ENCODE data around the gene STMN1. TPM values are rescaled to one million over a fixed set of nuclear protein-coding genes. Genes with fewer than 3 reads are reported as not detected.

STMN1 gene
- total and polyA plus RNA-seq, 9 of the 15 experiments (the other 6 are each of a cell fraction or from before 2014, with no cell fraction given) = 269 to 2,153 (median 595) TPM

DNA sequence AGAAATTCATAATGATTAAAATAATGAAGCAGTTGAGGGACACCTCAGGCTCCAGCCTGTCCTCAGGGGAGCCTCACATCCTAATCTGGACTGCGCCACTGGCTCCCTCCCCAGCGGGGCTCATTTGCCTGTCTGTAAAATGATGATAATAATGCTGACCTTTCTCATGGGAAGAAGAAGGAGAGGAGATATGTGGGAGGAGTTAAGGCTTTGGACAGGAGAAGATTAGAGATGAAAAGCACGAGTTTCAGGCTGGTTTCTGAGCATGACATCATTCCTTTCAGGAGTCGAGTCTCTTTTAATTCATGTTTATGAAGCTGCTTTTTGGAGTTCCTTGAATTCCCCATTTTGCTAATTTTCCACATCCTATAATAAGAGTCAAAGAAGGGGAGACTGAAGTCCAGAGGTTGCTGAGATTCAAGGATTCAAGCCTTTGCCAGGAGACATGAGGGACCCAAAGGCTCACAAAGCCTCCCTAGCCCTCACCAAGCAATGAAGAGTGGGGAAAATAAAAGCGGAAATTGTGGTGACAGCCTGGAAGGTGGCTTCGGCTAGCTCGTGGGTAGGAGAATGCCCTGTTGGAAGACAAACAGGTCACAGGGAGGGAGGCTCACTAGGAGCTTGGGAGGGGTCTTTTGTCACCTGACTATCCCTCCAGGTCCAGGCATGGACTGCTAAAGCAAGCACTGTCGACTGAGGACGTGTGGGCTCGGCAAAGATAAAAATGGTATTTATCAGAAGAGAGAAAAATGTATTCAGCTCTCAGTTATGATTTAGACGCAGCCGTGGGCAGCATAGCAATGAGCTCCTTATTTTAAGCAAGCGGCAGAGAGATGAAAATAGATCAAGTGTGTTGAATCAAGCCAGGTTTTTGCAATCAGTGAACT, 27.5 kb upstream of the STMN1 start (continued):
- TF ChIP-seq, protein P1, sequence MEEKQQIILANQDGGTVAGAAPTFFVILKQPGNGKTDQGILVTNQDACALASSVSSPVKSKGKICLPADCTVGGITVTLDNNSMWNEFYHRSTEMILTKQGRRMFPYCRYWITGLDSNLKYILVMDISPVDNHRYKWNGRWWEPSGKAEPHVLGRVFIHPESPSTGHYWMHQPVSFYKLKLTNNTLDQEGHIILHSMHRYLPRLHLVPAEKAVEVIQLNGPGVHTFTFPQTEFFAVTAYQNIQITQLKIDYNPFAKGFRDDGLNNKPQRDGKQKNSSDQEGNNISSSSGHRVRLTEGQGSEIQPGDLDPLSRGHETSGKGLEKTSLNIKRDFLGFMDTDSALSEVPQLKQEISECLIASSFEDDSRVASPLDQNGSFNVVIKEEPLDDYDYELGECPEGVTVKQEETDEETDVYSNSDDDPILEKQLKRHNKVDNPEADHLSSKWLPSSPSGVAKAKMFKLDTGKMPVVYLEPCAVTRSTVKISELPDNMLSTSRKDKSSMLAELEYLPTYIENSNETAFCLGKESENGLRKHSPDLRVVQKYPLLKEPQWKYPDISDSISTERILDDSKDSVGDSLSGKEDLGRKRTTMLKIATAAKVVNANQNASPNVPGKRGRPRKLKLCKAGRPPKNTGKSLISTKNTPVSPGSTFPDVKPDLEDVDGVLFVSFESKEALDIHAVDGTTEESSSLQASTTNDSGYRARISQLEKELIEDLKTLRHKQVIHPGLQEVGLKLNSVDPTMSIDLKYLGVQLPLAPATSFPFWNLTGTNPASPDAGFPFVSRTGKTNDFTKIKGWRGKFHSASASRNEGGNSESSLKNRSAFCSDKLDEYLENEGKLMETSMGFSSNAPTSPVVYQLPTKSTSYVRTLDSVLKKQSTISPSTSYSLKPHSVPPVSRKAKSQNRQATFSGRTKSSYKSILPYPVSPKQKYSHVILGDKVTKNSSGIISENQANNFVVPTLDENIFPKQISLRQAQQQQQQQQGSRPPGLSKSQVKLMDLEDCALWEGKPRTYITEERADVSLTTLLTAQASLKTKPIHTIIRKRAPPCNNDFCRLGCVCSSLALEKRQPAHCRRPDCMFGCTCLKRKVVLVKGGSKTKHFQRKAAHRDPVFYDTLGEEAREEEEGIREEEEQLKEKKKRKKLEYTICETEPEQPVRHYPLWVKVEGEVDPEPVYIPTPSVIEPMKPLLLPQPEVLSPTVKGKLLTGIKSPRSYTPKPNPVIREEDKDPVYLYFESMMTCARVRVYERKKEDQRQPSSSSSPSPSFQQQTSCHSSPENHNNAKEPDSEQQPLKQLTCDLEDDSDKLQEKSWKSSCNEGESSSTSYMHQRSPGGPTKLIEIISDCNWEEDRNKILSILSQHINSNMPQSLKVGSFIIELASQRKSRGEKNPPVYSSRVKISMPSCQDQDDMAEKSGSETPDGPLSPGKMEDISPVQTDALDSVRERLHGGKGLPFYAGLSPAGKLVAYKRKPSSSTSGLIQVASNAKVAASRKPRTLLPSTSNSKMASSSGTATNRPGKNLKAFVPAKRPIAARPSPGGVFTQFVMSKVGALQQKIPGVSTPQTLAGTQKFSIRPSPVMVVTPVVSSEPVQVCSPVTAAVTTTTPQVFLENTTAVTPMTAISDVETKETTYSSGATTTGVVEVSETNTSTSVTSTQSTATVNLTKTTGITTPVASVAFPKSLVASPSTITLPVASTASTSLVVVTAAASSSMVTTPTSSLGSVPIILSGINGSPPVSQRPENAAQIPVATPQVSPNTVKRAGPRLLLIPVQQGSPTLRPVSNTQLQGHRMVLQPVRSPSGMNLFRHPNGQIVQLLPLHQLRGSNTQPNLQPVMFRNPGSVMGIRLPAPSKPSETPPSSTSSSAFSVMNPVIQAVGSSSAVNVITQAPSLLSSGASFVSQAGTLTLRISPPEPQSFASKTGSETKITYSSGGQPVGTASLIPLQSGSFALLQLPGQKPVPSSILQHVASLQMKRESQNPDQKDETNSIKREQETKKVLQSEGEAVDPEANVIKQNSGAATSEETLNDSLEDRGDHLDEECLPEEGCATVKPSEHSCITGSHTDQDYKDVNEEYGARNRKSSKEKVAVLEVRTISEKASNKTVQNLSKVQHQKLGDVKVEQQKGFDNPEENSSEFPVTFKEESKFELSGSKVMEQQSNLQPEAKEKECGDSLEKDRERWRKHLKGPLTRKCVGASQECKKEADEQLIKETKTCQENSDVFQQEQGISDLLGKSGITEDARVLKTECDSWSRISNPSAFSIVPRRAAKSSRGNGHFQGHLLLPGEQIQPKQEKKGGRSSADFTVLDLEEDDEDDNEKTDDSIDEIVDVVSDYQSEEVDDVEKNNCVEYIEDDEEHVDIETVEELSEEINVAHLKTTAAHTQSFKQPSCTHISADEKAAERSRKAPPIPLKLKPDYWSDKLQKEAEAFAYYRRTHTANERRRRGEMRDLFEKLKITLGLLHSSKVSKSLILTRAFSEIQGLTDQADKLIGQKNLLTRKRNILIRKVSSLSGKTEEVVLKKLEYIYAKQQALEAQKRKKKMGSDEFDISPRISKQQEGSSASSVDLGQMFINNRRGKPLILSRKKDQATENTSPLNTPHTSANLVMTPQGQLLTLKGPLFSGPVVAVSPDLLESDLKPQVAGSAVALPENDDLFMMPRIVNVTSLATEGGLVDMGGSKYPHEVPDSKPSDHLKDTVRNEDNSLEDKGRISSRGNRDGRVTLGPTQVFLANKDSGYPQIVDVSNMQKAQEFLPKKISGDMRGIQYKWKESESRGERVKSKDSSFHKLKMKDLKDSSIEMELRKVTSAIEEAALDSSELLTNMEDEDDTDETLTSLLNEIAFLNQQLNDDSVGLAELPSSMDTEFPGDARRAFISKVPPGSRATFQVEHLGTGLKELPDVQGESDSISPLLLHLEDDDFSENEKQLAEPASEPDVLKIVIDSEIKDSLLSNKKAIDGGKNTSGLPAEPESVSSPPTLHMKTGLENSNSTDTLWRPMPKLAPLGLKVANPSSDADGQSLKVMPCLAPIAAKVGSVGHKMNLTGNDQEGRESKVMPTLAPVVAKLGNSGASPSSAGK (IDR thresholded peaks at IDR 0.05) = peak; percentile 64; the same call in 1 of the 2 replicates
- TF ChIP-seq MAX (CRISPR knock-in tag; IDR thresholded peaks at IDR 0.05) (peak; percentile 49; the same call in 1 of the 2 replicates), ETV5 (CRISPR knock-in tag; IDR thresholded peaks at IDR 0.05; ENCODE audit: low read depth) (peak; percentile 32; the same call in 1 of the 2 replicates), MAFK (IDR thresholded peaks at IDR 0.05; ENCODE audit: low read length) (peak; percentile 71), RBBP5 (IDR thresholded peaks at IDR 0.05; ENCODE audit: borderline replicate concordance, insufficient read depth, low read length, poor library complexity, severe bottlenecking) (peak; percentile 13), MED1 (CRISPR knock-in tag; IDR thresholded peaks at IDR 0.05; ENCODE audit: borderline replicate concordance) (no peak)
- TF ChIP-seq, protein P2, sequence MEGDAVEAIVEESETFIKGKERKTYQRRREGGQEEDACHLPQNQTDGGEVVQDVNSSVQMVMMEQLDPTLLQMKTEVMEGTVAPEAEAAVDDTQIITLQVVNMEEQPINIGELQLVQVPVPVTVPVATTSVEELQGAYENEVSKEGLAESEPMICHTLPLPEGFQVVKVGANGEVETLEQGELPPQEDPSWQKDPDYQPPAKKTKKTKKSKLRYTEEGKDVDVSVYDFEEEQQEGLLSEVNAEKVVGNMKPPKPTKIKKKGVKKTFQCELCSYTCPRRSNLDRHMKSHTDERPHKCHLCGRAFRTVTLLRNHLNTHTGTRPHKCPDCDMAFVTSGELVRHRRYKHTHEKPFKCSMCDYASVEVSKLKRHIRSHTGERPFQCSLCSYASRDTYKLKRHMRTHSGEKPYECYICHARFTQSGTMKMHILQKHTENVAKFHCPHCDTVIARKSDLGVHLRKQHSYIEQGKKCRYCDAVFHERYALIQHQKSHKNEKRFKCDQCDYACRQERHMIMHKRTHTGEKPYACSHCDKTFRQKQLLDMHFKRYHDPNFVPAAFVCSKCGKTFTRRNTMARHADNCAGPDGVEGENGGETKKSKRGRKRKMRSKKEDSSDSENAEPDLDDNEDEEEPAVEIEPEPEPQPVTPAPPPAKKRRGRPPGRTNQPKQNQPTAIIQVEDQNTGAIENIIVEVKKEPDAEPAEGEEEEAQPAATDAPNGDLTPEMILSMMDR (IDR thresholded peaks at IDR 0.05 in 2 of 3, conservative IDR thresholded peaks at IDR 0.05 in 1 of 3; ENCODE audit: insufficient read depth in 2 of 3, low read depth in 1 of 3, low read length in 3 of 3) = 0 out of 6 replicates have a peak, but pooled peaks of 1 of the 3 experiments have one; percentile 9
- TF ChIP-seq, protein P3, sequence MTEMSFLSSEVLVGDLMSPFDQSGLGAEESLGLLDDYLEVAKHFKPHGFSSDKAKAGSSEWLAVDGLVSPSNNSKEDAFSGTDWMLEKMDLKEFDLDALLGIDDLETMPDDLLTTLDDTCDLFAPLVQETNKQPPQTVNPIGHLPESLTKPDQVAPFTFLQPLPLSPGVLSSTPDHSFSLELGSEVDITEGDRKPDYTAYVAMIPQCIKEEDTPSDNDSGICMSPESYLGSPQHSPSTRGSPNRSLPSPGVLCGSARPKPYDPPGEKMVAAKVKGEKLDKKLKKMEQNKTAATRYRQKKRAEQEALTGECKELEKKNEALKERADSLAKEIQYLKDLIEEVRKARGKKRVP (CRISPR knock-in tag; IDR thresholded peaks at IDR 0.05) = peak; percentile 78
